COLO668 (cell line): ENCODE measurements around the gene ODC1.

Experiments
- DNase-seq: peaks from one replicate; lab custom pipeline; 2025; ENCODE audit not compliant: unreplicated experiment; lab: John Stamatoyannopoulos, UW

Gene ODC1

DNA sequence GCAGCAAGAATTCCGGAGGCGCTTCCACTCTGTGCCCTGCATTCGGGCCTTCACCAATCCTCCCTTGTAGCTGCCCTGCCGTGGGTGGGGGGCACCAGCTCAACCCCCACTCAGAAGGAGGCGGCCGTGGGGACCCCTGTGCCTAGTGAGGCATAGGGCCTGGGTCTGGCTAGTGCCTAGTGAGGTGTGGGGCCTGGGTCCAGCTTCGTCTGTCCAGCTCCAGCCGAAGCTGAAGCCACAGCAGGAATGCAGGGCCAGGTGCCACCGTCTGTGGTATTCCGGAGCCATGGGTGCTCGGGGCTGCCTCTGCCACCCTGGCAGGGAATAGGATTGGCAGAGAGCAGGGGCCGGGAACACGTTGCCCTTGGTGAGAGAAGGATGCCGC lies 12.3 kb downstream of the ODC1 start:
- no peak for DNase-seq

DNA sequence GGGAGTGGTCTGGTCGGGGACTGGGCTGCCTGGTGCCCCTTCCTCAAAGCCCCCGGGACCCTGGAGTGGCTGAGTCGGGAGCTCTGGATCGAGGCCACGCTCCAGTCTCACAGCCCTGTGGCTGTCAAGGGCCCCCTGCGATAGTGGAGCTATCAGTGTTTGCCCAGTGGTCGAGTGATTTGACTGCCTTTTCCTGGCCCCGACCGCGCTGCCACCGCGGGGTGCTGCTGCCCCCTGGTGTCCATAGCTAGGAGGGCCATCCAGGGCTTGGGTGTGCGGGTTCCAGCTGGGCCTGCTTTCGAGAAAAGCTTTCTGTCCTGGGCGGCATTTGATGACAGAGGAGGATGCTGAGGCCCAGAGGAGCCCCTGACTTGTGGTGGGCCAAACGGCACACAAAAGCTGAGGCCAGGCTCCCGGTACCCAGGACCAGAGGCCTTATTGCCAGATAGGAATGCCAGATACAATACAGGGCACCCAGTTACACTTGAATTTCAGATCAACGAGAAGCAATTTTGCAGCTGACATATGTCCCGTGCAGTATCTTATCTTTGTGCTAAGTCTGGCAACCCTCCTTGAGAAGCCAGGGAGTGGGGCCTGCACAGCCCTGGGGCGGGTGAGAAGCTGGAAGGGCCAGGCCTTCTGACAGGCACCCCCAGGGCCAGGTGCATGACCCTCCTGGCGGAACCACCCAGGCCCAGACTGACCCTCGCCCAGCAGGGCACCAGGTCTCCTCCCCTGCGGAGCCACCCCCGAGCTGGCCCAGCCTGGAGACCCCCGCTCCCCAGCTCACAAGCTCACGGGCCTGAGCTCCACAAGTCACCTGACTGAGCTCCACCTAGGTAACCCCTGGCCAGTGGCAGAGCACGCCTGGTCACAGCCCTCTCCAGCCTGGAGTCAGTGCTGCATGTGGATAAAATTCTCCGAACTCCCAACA lies 13.0 kb downstream of the ODC1 start:
- peak; percentile 78 for DNase-seq

DNA sequence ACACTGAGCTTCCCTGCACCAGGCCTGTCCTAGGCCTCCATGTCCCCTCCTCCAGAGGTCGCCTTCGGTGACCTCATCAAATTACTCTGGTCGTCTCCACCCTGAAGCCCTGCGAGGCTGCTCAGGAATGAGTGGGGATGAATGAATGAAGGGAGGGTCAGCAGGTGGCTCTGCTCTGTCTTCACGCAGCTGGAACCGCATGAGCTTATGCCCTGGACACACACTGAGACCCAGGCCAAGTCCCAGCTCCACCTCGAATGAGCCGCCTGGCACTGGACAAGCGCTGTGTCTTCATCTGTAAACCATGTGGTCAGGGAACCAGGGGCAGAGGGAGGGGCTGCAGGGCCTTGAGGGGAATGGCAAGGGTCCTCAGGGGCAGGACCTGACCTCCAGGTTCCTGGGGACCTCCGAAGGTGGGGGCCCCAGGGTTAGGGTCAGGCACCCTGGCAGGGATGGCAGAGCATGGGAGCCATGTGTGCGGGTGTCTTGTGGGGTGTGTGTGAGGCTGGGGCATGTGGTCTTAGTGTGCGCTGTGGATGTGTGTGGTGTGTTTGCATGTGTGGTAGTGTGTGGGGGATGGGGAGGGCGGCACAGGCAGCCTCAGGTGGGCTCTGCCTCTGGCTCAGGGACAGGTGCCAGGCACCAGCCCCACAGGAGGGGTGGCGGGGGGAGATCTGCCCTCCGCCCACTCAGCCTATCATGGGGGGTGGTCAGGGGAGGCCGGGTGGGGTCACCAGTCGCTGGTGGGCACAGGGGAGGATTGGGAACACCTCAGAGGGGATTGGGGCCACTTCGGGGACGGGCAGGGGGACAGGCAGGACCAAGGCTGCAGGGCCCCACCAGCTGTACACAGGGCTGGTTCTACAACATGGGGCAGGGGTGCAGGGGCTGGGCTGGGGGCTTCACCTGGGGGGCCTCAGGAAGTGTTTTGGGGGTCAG lies 13.9 kb downstream of the ODC1 start:
- DNase-seq: no peak

DNA sequence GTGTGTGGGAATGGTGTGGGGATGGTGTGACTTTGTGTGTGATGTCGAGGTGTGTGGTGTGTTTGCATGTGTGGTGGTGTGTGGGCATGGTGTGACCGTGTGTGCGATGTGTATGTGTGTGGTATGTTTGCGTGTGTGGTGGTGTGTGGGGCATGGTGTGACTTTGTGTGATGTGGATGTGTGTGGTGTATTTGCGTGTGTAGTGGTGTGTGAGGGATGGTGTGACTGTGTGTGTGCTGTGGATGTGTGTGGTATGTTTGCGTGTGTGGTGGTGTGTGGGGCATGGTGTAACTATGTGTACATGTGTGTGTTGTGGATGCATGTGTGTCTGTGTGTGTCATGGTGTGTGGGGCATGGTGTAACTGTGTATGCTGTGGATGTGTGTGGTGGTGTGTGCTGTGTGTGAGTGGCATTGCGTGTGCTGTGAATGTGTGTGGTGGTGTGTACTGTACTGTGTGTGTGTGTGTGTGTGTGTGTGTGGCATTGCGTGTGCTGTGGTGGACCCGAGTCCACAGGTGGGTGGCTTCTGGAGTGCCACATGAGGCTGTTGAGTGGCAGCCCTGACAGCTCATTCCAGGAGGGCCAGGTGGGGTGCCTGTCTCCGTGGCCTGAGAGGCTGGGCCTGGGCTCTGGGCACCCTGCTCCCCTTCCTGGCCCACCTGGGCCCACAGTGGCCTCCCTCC lies 14.7 kb downstream of the ODC1 start:
- no peak for DNase-seq

DNA sequence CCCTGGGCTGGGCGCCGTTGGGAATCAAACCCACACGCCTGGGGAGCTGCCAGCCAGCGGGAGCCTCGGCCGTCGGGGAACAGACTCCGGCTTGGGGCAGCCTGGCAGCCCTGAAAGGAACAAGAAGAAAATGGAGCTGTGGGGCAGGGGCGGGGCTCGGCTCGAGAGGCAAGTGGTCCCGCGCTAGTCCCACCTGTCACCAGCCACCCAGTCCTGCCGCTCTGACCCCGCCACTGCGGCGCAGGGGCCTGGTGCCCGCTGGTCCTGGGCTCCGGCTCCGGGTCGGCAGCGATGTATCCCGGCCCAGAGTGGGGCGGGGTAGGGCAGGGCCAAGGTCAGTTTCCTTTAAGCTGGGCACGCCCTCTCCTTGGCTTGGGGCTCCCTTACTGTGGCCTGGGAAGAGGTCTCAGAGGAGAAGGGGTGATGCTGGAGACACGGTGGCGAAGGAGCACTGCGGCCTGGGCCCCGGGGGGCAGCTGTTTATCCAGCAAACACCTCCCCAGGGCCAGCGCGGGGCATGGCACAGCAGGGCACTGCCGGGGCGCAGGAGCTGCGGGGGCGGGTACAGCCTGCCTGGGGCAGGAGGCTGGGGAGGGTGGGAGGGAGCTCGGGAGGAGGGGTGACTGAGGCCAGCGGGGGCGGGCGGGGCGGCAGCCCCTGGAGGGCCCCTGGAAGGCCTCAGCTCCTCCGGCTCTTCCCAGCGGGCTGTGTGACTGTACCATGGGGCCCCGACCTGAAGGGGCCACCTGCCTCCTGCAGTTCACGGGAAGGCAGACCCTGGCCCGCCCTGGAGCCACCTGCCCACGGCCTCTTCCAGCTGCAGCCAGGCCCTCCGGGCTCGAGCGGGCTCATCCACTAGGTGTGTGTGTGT lies 15.6 kb downstream of the ODC1 start:
- peak; percentile 54 for DNase-seq

DNA sequence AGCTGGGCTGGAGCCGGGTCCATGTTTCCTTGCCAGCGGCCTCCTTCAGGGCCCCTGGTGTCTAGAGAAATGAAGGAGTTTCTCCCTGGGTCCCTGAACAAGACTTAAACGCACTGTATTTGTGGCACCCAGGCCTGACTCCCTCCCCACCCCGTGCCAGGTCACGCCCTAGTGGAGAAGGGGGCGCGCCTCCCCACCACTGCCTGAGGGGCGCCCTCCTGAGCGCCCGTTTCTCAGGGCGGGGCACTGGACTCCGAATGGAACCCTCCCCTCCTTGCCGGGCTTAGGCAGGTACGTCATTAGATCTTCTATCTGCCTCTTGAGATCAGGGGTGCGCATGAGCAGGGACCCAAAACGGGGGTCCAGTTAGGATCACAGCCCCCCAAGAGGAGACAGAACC lies 16.3 kb downstream of the ODC1 start:
- no peak for DNase-seq

DNA sequence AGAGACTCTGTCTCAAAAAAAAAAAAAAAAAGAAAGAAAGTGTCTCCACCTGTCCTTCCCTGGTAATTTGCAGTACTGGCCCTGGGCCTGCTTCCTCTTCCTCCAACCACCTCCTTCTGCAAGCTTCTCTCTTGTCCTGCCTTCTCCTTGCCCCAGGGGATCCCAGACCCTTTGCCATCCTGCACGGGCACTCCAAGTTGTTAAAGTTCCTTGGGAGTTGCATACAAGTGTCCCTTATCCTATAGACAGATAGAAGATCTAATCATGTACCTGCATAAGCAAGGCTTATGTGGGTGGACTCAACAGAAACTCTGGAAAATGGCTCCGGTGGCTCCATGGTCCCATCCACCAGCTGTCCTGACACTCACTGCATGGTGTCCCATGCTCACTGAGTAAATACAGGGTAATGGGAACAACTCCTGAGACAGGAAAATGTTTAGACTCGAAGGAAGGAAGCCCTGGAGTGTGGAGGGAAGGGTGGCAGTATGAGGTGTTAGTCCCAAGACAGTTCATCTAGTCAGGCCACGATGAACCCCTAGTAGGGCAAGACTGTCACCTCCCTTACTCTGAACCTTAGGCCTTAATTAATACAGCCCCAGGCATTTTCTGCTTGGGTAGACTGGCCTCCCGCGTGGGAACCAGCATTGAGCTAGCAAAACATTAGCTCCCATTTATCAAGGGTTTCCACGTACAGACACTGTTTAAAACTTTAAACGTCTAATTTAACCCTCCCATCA lies 17.1 kb downstream of the ODC1 start:
- DNase-seq: no peak

DNA sequence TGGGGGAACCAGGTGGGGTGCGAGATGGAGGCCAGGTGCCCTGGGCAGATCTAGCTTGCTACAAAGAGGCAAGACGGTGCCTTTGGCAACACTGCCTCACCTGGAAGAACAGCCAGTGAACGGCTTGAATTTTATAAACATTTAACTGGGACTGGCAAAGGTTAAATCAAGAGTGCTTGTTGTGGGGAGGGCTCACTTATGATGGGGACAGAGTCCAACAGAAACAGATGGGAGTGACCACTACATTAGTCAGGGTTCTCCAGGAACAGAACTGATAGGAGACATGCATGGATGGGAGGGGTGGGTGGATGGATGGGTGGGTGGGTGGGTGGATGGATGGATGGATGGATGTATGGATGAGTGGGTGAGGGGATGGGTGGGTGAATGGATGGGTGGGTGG lies 19.2 kb downstream of the ODC1 start:
- no peak for DNase-seq

DNA sequence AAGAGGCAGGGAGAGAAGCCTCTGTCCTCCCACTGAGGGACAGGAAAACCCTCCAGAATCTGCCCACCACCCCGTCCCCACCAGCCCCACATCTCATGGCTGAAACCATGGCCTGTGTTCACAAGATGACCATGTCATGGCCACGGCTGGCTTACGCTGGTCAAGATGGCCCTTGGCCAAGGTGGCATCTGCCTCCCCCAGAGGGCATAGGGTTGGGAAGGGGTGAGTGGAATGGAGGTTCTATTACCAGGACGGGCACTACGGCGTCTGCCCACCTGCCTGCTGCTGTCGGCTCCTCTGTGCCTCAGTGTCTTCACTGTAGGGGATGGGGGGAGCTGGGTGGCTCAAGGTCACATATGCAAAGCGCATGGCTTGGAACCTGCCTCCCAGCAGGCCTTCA lies 19.8 kb downstream of the ODC1 start:
- no peak for DNase-seq

DNA sequence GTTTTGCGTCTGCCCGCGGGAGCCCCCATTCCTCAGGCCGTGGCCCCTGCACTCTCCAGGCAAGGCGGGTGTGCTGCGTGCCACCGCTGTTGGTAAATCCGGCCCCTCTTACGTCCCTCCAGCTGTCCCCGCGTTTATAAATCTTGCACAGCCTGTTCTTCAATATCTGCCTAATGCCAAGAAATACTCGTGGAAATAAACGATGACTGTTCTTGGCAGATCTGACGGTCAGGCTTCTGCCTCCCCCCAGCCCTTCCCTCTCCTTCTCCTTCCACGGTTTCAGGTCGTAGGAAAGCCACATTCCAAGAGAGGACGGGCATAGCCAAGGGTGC lies 20.5 kb downstream of the ODC1 start:
- no peak for DNase-seq

DNA sequence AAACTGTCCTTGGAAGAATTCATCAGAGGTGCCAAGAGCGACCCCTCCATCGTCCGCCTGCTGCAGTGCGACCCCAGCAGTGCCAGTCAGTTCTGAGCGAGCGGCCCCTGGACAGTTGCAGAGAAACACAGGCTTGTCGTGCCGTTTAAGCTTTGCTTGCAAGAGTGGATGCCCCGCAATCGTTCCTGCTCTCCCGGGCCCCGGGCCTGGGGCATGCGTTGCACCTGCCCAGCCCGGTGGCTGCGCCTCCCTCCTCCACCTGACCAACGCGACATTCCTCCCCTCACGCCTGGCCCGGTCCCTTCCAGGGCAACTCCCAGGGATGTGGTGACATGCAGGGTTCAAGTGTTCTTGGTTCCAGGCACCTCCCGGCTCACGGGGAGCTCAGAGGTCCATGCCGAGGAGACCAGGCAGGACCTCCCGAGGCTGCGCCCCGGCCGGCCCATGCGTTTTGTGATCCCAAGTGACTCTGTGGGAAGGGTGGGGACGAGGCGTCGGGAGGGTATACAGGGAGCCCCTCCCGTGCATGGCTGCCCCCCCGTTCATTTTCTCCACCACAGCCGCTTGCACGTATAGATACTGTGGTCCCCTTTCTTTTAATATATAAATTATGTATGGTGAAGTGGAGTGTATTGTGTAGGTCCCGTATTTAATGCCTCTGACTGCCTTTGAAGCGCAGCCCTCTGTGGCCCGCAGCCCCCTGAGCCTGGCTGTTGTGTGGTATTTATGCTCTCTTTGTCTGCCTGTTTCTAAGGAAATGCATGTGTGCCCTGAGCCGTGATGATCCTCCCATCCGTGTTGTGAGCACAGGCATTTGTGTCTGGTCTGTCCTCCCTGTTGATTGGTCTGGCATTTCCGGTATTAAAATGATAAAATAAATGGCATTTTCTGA lies 21.2 kb downstream of the ODC1 start:
- DNase-seq: no peak

DNA sequence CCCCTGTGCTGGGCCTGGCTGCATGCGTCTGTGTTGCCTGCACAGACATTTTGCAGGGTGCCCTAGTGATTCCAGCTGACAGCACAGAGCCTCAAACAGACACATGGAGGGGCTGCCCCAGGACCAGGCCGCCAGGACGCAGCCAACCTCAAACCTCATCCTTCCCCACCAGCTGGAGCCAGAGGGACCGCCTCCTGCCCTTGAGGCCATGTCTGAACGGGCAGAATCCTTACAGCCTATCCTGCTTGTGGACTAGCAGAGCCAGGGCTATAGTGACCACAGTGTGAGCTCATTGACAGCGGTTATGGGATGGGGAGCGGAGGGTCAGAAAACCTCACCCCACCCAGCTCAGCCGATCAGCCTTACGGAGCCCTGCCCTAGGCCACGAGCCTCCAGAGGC lies 22.4 kb downstream of the ODC1 start:
- no peak for DNase-seq

DNA sequence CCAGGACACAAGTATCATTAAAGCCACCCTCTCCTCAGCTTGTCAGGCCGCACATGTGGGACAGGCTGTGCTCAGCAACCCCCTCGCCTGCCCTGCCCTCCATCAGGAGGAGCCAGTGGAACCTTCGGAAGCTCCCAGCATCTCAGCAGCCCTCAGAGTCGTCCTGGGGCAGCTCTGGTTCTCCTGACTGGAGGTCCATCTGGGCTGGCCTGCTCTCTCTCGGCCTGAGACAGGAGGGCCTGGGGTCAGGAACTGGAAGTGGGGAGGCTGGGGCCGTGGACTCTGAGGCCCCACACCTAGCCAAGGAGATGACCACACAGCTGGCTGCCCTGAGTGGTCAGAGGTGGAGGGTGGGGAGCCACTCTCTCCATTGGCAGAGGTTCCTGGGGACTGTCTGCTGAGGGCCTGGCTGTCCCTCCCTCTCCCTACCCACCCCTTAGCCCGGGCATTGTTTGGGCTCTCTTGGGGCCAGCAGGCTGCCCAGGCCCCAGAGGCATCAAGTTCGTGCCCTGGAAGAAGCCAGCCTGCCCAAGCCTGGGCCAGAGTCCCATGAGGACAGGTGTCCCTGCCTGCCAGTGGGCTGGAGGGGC lies 23.1 kb downstream of the ODC1 start:
- no peak for DNase-seq

DNA sequence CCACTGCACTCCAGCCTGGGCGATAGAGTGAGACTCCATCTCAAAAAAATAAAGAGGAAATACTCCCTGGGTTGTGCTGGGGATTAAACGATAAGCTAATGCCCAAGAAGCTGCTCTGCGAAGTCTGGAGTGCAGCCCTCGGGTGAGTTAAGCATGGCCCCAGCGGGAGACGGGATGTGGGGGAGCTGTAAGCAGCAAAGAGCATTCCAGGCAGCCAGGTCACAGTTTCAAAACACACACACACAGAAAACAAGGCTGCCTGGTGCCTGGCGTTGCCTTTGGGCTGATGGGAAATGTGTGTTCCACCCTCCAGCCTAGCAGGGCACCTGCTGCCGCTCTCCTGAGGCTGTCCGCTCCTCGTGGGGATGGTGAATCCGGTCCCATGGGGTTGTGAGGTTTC lies 24.1 kb downstream of the ODC1 start:
- DNase-seq: no peak

DNA sequence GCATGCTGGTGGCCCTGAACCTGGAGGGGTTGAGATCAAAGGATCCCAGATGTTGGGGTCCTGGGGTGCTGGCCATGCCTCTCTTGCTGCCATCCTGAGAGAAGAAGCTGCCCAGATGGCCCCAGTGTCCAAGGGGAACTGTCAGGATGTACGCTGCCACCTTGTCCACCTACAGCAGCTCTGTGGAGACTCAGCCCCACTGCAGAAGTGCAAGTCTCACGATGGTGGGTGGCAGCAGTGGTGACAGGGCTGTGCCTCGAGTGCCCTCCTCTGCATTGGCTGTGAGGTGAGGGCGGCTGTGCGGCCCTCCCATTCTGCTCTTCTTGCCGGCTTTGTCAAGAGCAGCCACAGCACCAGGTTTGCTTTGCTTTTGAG lies 24.7 kb downstream of the ODC1 start:
- DNase-seq: no peak

DNA sequence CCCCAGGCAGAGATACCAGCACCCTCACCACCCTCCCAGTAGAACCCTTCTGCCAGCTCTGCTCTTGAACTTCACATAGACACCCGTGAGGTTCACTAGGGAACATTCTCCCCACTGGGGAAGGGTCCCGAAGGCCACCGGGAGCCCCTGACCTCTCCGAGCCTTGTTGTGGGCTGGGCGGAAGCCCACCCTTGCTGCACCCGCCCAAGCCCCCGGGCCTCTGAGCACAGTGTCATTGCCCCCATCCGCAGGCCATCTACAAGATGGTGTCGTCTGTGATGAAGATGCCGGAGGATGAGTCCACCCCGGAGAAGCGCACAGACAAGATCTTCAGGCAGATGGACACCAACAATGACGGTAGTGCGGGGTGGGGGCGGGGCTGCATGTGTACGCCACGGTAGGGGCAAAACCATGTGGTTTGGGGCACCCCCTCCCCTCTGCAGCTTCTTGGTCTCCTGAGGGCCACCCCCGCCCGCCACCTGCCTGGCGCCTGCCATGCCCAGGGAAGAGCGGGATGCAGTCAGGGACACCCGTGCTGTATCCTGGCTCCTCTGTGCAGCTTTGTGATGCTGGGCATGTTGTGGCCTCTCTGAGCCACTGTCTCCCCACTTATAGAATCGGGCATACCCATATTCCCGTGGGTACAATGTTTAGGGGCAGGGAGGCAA lies 25.3 kb downstream of the ODC1 start:
- no peak for DNase-seq

DNA sequence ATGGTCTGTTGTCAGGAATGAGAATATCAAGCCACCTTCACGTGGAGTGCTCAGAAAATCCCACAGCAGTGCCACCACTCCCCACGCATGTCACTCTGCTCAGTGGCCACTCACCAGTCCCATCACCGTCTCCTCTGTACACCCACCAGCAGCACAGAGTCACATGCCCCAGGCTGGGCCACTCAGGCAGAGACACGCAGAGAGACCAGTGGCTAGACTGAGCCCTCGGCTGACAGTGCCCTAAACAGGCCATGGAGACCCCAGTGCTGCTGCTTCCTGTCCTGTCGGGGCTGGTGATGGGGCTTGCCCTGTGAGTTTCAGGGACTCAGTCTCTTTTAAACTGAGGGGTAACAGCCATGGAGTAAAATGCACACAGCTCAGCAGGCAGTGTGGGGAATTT lies 25.9 kb downstream of the ODC1 start:
- DNase-seq: no peak
